ENCODE measurements around the gene CNTLN.
"Not testable (repeated sequence)": the region's sequence is repeated elsewhere in the genome, so short reads cannot be mapped to it uniquely, and the experiment has no call there.

Gene CNTLN

DNA sequence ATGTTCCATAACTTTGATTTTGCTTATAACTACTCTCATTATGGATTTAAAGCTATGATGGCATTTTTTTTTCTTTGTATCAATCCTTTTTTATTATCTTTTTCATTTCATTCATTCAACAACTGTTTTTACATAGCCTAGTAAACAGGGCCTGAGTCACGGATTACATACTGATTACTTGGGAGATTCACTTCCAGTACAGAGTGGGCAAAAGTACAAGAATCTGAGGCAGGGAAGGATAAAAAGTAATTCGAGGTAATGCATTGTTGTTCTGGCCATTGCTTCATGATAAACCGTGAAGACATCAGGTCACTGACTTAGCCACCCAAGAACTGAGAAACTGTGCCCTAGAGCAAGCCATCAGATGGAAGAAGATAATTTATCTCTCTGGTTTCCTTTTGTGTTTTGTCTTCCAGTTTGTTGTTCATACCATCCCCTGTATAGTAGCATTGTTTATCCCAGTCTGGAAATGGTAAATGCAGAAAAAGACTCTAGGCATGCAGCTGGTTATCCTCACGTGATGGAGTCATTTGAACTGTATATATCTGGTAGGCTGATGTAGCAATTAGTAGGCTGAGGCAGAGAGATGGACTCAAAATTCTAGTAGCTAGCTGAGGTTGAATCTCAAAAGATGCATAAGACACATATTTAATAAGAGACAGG lies 145.6 kb downstream of the CNTLN start:
- in situ Hi-C loops (cut with HindIII; ENCODE audit: low sequenced_read_pairs): no loop called here
- TF ChIP-seq, protein P1, sequence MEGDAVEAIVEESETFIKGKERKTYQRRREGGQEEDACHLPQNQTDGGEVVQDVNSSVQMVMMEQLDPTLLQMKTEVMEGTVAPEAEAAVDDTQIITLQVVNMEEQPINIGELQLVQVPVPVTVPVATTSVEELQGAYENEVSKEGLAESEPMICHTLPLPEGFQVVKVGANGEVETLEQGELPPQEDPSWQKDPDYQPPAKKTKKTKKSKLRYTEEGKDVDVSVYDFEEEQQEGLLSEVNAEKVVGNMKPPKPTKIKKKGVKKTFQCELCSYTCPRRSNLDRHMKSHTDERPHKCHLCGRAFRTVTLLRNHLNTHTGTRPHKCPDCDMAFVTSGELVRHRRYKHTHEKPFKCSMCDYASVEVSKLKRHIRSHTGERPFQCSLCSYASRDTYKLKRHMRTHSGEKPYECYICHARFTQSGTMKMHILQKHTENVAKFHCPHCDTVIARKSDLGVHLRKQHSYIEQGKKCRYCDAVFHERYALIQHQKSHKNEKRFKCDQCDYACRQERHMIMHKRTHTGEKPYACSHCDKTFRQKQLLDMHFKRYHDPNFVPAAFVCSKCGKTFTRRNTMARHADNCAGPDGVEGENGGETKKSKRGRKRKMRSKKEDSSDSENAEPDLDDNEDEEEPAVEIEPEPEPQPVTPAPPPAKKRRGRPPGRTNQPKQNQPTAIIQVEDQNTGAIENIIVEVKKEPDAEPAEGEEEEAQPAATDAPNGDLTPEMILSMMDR (IDR thresholded peaks at IDR 0.05; ENCODE audit: low read depth, low read length, missing control alignments): no peak
- no peak overlapping the region for H3K4me3 ChIP-seq (ENCODE audit: low read depth, low read length)
- DNase-seq (ENCODE audit: low read depth): no peak

DNA sequence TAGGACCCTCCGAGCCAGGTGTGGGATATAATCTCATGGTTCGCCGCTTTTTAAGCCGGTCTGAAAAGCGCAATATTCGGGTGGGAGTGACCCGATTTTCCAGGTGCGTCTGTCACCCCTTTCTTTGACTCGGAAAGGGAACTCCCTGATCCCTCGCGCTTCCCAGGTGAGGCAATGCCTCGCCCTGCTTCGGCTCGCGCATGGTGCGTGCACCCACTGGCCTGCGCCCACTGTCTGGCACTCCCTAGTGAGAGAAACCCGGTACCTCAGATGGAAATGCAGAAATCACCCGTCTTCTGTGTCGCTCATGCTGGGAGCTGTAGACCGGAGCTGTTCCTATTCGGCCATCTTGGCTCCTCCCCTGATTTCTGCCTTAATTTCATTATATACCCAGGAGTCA lies 155.8 kb downstream of the CNTLN start:
- in situ Hi-C loops (cut with HindIII; ENCODE audit: low sequenced_read_pairs); H3K4me3 ChIP-seq (ENCODE audit: low read depth, low read length); DNase-seq (ENCODE audit: low read depth): not testable (repeated sequence)

DNA sequence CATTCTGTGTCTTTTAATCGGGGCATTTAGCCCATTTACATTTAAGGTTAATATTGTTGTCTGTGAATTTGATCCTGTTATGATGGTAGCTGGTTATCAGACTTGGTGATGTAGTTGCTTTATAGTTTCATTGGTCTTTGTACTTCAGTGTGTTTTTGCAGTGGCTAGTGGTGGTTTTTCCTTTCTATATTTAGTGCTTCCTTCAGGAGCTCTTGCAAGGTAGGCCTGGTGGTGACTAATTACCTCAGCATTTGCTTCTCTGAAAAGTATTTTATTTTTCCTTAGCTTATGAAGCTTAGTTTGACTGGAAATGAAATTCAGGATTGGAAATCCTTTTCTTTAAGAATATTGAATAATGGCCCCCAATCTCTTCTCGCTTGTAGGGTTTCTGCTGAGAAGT lies 156.9 kb downstream of the CNTLN start:
- peak; percentile 18 for DNase-seq (ENCODE audit: low read depth)
- no peak overlapping the region for H3K4me3 ChIP-seq (ENCODE audit: low read depth, low read length)
- in situ Hi-C loops (cut with HindIII; ENCODE audit: low sequenced_read_pairs): no loop called here
- TF ChIP-seq, protein P1 (IDR thresholded peaks at IDR 0.05; ENCODE audit: low read depth, low read length, missing control alignments): no peak

DNA sequence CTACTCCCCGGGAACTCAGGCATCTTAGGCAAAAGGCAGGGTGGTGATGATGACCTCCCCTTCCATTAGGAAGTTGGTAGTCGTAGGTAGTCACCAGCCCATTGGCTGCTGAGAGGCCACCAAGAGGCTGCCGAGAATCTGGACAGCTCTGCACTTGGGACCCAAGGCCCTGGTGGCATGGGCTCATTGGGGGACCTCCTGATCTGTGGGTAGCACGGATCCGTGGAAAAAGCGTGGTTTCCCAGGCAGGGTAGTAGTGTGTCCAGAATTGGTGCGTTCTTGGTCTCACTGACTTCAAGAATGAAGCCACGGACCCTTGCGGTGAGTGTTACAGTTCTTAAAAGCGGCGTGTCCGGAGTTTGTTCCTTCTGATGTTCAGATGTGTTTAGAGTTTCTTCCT lies 158.8 kb downstream of the CNTLN start:
- in situ Hi-C loops (cut with HindIII; ENCODE audit: low sequenced_read_pairs): no loop called here
- DNase-seq (ENCODE audit: low read depth): no peak
- no peak overlapping the region for H3K4me3 ChIP-seq (ENCODE audit: low read depth, low read length)
- TF ChIP-seq, protein P1 (IDR thresholded peaks at IDR 0.05; ENCODE audit: low read depth, low read length, missing control alignments): no peak

DNA sequence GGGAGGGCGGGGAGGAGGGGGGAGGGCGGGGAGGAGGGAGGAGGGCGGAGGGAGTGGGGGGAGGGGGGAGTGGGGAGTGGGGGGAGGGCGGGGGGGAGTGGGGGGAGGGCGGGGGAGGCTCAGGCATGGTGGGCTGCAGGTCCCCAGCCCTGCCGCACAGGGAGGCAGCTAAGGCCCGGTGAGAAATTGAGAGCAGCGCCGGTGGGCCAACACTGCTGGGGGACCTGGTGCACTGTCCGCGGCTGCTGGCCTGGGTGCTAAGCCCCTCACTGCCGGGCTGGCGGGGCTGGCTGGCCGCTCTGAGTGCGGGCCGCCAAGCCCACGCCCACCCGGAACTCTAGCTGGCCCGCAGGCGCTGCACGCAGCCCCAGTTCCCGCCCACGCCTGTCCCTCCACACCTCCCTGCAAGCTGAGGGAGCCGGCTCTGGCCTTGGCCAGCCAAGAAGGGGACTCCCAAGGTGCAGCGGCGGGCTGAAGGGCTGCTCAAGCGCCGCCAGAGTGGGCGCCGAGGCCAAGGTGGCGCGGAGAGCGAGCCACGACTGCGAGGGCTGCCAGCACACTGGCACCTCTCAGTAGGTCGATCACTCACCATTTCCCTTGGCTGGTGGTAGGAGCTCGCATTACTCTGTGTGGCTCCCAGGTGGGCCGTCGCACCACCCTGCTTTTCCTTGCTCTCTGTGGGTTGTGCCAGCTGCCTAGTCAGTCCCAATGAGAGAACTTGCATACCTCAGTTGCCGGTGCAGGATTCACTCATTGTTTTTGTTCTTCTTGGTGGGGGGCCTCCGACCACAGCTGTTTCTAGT lies 160.2 kb downstream of the CNTLN start:
- no peak for DNase-seq (ENCODE audit: low read depth)
- TF ChIP-seq, protein P1 (IDR thresholded peaks at IDR 0.05; ENCODE audit: low read depth, low read length, missing control alignments): no peak
- in situ Hi-C loops (cut with HindIII; ENCODE audit: low sequenced_read_pairs): no loop called here
- H3K4me3 ChIP-seq (ENCODE audit: low read depth, low read length): no peak overlapping the region

DNA sequence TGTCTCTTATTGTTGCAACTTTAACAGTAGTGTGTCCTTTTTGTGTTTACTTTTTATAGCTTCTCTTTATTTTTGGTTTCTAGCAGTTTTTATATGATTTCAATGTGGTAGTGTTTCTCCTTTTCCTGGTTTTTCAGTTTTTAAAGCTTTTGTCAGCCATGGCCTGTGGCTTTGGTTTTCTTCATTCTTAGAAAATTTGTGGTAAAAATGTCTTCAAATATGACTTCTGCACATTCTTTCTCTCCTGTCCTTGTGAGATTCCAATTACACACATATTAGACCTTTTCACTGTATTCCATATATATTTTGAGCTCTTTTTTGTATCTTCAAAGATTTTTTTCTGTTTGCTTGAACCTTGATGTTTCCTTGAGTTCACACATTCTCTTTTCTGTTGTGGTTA lies 180.5 kb downstream of the CNTLN start:
- H3K4me3 ChIP-seq (ENCODE audit: low read depth, low read length): no peak overlapping the region
- in situ Hi-C loops (cut with HindIII; ENCODE audit: low sequenced_read_pairs): no loop called here
- peak; percentile 44 for DNase-seq (ENCODE audit: low read depth)
- TF ChIP-seq, protein P1 (IDR thresholded peaks at IDR 0.05; ENCODE audit: low read depth, low read length, missing control alignments): no peak

DNA sequence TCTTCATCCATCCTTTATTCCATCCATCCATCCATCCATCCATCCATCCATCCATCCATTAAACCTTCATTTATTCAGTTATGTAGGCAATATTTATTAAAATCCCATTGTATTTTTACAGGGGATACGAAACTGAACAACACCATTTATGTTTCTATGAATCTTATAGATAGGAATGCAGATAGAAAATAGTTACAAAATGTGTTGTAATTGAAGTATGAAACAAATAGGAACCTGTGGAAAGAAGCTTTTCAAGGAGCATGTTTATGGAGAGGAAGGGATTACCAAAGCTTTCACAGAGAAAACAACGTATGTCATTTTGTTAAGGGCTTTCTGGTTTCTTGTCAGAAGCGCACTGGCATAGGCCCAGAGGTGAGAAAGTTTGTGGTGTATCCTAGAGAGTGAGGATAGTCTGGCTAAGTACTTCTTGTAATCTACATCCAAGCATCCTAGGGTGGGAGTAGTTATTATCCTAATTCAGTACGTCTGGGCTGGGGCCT lies 184.0 kb downstream of the CNTLN start:
- TF ChIP-seq, protein P1 (IDR thresholded peaks at IDR 0.05; ENCODE audit: low read depth, low read length, missing control alignments): no peak
- no peak overlapping the region for H3K4me3 ChIP-seq (ENCODE audit: low read depth, low read length)
- DNase-seq (ENCODE audit: low read depth): no peak
- in situ Hi-C loops (cut with HindIII; ENCODE audit: low sequenced_read_pairs): no loop called here
